Stimulated activated effector memory CD8-positive, alpha-beta T cell treated with anti-CD3 and anti-CD28 coated beads, Interleukin-12 subunit alpha, Interleukin-12 subunit beta, amount 100 ng/mL, for 72 hours (primary cell): Measurements from ENCODE around the gene MEGF11.

Experiments used
- ATAC-seq: fragments of 150-1000 bp; cut with Tn5 transposase; 2 replicates; pipeline ENCODE4 v1.10.0; 2021
- DNase-seq, 2 donors: peaks; one replicate each; pipeline ENCODE4 v3.0.0; 2021 to 2022; ENCODE audit warnings: low spot score in 2 of 2
- H3K27ac Mint-ChIP-seq: one replicate; pipeline ENCODE4 v1.8.0; 2022; ENCODE audit warnings: mild to moderate bottlenecking, mixed read lengths
- H3K36me3 Mint-ChIP-seq: one replicate; pipeline ENCODE4 v1.8.0; 2022; ENCODE audit warnings: mild to moderate bottlenecking, mixed read lengths
- H3K4me1 Mint-ChIP-seq: one replicate; pipeline ENCODE4 v1.8.0; 2022; ENCODE audit warnings: mixed read lengths
- H3K4me3 Mint-ChIP-seq: one replicate; pipeline ENCODE4 v1.8.0; 2022; ENCODE audit warnings: mild to moderate bottlenecking, mixed read lengths
- H3K9me3 Mint-ChIP-seq: one replicate; pipeline ENCODE4 v1.8.0; 2022; ENCODE audit warnings: mixed read lengths

The MEGF11 gene

GRCh38 chr15:65907661-65908060 is 345.9 kb downstream of the MEGF11 start:
- ATAC-seq (no peak), DNase-seq (no peak)
- H3K9me3 Mint-ChIP-seq = no peaks in the 10 kb centered on the region
- no peak overlapping the region for H3K4me3 Mint-ChIP-seq
- no peak overlapping the region for H3K27ac Mint-ChIP-seq
- peaks cover 21% of the 10 kb centered on the region for H3K36me3 Mint-ChIP-seq
- H3K4me1 Mint-ChIP-seq = peaks cover 6% of the 10 kb centered on the region

GRCh38 chr15:65906396-65906795 is 347.2 kb downstream of the MEGF11 start:
- peaks cover 21% of the 10 kb centered on the region for H3K36me3 Mint-ChIP-seq
- DNase-seq (no peak), ATAC-seq (no peak)
- H3K9me3 Mint-ChIP-seq = no peaks in the 10 kb centered on the region
- H3K27ac Mint-ChIP-seq = no peak overlapping the region
- H3K4me3 Mint-ChIP-seq = no peak overlapping the region
- peaks cover 15% of the 10 kb centered on the region for H3K4me1 Mint-ChIP-seq

- Mint-ChIP-seq H3K27ac (peak overlapping the region; percentile 26), H3K36me3 (peaks cover 27% of the 10 kb centered on the region), H3K4me3 (no peak overlapping the region), H3K4me1 (peaks cover 15% of the 10 kb centered on the region), H3K9me3 (no peaks in the 10 kb centered on the region)
- no peak for DNase-seq
- no peak for ATAC-seq
These were observed 349.2 kb downstream of the MEGF11 start for GRCh38 chr15:65904301-65904700.

GRCh38 chr15:65903296-65904073 is 350.1 kb downstream of the MEGF11 start:
- Mint-ChIP-seq H3K9me3 (no peaks in the 10 kb centered on the region), H3K4me1 (peaks cover 15% of the 10 kb centered on the region), H3K4me3 (no peak overlapping the region), H3K36me3 (peaks cover 27% of the 10 kb centered on the region), H3K27ac (peak overlapping the region; percentile 26)
- ATAC-seq (no peak), DNase-seq (no peak)

- peak overlapping the region; percentile 7 for H3K27ac Mint-ChIP-seq
- peaks cover 26% of the 10 kb centered on the region for H3K36me3 Mint-ChIP-seq
- H3K4me1 Mint-ChIP-seq = peaks cover 15% of the 10 kb centered on the region
- DNase-seq (no peak), ATAC-seq (peak; percentile 36)
- no peaks in the 10 kb centered on the region for H3K9me3 Mint-ChIP-seq
- no peak overlapping the region for H3K4me3 Mint-ChIP-seq
These were observed 351.2 kb downstream of the MEGF11 start for GRCh38 chr15:65902373-65902772.

- Mint-ChIP-seq H3K27ac (no peak overlapping the region), H3K4me1 (peaks cover 15% of the 10 kb centered on the region), H3K9me3 (no peaks in the 10 kb centered on the region), H3K36me3 (peaks cover 21% of the 10 kb centered on the region), H3K4me3 (no peak overlapping the region)
- DNase-seq (no peak), ATAC-seq (no peak)
These were observed 351.7 kb downstream of the MEGF11 start for GRCh38 chr15:65901836-65902235.

GRCh38 chr15:65901336-65901735 is 352.2 kb downstream of the MEGF11 start:
- Mint-ChIP-seq H3K4me1 (peaks cover 15% of the 10 kb centered on the region), H3K4me3 (no peak overlapping the region), H3K9me3 (no peaks in the 10 kb centered on the region), H3K27ac (no peak overlapping the region), H3K36me3 (peaks cover 21% of the 10 kb centered on the region)
- ATAC-seq (no peak), DNase-seq (no peak)

GRCh38 chr15:65900488-65900887 is 353.1 kb downstream of the MEGF11 start:
- no peaks in the 10 kb centered on the region for H3K9me3 Mint-ChIP-seq
- DNase-seq (no peak), ATAC-seq (no peak)
- H3K36me3 Mint-ChIP-seq = peaks cover 24% of the 10 kb centered on the region
- H3K4me1 Mint-ChIP-seq = peaks cover 15% of the 10 kb centered on the region
- H3K27ac Mint-ChIP-seq = no peak overlapping the region
- no peak overlapping the region for H3K4me3 Mint-ChIP-seq

- Mint-ChIP-seq H3K4me3 (no peak overlapping the region), H3K27ac (no peak overlapping the region), H3K36me3 (peaks cover 36% of the 10 kb centered on the region), H3K9me3 (no peaks in the 10 kb centered on the region), H3K4me1 (peaks cover 9% of the 10 kb centered on the region)
- DNase-seq (no peak), ATAC-seq (no peak)
These were observed 357.3 kb downstream of the MEGF11 start for GRCh38 chr15:65896236-65896635.

GRCh38 chr15:65893060-65893459 is 360.5 kb downstream of the MEGF11 start:
- H3K27ac Mint-ChIP-seq = no peak overlapping the region
- H3K4me3 Mint-ChIP-seq = no peak overlapping the region
- ATAC-seq = no peak
- H3K36me3 Mint-ChIP-seq = peaks cover 57% of the 10 kb centered on the region
- no peak for DNase-seq
- H3K9me3 Mint-ChIP-seq = no peaks in the 10 kb centered on the region
- H3K4me1 Mint-ChIP-seq = peaks cover 16% of the 10 kb centered on the region

- Mint-ChIP-seq H3K4me3 (no peak overlapping the region), H3K27ac (no peak overlapping the region), H3K36me3 (peaks cover 74% of the 10 kb centered on the region), H3K4me1 (peaks cover 42% of the 10 kb centered on the region), H3K9me3 (no peaks in the 10 kb centered on the region)
- no peak for DNase-seq
- peak; percentile 87 for ATAC-seq
These were observed 364.6 kb downstream of the MEGF11 start for GRCh38 chr15:65888981-65889380.

- peak in 1 of 2 donors; percentile 61 for DNase-seq
- peak overlapping the region; percentile 82 for H3K27ac Mint-ChIP-seq
- peak overlapping the region; percentile 9 for H3K4me3 Mint-ChIP-seq
- no peaks in the 10 kb centered on the region for H3K9me3 Mint-ChIP-seq
- peak; percentile 95 for ATAC-seq
- peaks cover 43% of the 10 kb centered on the region for H3K4me1 Mint-ChIP-seq
- H3K36me3 Mint-ChIP-seq = peaks cover 82% of the 10 kb centered on the region
These were observed 366.0 kb downstream of the MEGF11 start for GRCh38 chr15:65887565-65887964.

- ATAC-seq = no peak
- peak overlapping the region; percentile 12 for H3K27ac Mint-ChIP-seq
- H3K4me3 Mint-ChIP-seq = no peak overlapping the region
- no peak for DNase-seq
- no peaks in the 10 kb centered on the region for H3K9me3 Mint-ChIP-seq
- H3K36me3 Mint-ChIP-seq = peaks cover 96% of the 10 kb centered on the region
- peaks cover 39% of the 10 kb centered on the region for H3K4me1 Mint-ChIP-seq
These were observed 367.8 kb downstream of the MEGF11 start for GRCh38 chr15:65885668-65886218.

- ATAC-seq (no peak), DNase-seq (no peak)
- peaks cover 96% of the 10 kb centered on the region for H3K36me3 Mint-ChIP-seq
- H3K4me3 Mint-ChIP-seq = no peak overlapping the region
- peaks cover 39% of the 10 kb centered on the region for H3K4me1 Mint-ChIP-seq
- no peaks in the 10 kb centered on the region for H3K9me3 Mint-ChIP-seq
- no peak overlapping the region for H3K27ac Mint-ChIP-seq
These were observed 369.0 kb downstream of the MEGF11 start for GRCh38 chr15:65884511-65884910.

- Mint-ChIP-seq H3K27ac (peak overlapping the region; percentile 60), H3K4me1 (peaks cover 37% of the 10 kb centered on the region), H3K4me3 (no peak overlapping the region), H3K36me3 (peaks cover 96% of the 10 kb centered on the region), H3K9me3 (no peaks in the 10 kb centered on the region)
- no peak for DNase-seq
- no peak for ATAC-seq
These were observed 370.0 kb downstream of the MEGF11 start for GRCh38 chr15:65883571-65883970.

- Mint-ChIP-seq H3K36me3 (peaks cover 96% of the 10 kb centered on the region), H3K27ac (peak overlapping the region; percentile 29), H3K4me1 (peaks cover 30% of the 10 kb centered on the region), H3K4me3 (no peak overlapping the region), H3K9me3 (no peaks in the 10 kb centered on the region)
- DNase-seq (no peak), ATAC-seq (no peak)
These were observed 371.6 kb downstream of the MEGF11 start for GRCh38 chr15:65881766-65882434.
